ENCODE data around the gene TNFRSF6B.

The TNFRSF6B gene

DNA sequence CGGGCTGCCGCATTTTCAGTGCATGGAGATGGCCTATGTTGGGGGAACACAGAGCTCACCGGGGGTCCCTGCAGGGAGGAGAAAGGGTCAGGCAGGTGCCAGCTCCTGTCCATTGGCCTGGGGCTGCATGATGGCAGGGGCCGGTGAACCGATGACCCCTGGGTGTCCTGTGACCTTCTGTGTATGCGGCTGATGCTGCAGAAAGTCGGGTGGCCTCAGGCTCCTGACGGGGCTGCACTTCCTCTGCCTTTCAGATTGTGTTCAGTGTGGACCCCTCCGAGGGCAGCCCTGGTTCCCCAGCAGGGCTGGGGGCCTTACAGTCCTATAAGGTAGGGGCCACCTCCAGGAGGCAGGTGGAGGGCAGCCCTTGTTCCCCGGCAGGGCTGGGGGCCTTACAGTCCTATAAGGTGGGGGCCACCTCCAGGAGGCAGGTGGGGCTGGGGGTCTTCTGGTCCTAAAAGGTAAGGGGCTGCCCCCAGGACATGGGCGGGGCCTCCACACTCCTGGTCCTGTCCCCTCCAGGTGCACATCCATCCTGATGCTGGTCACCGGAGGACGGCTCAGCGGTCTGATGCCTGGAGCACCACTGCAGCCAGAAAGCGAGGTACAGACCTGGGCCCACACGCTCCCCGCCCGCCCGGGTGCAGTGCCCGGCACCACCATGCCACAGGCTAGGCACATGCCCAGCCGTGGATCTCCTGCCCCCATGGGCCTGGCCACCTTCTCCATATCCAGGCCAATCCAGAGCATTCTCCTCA lies 11.0 kb upstream of the TNFRSF6B start:
- no peak for TF ChIP-seq GLIS3 (CRISPR knock-in tag; IDR thresholded peaks at IDR 0.05)
- TF ChIP-seq ZNF8 (CRISPR knock-in tag; IDR thresholded peaks at IDR 0.05) = no peak
- no peak for TF ChIP-seq RARB (CRISPR knock-in tag; IDR thresholded peaks at IDR 0.05)
- TF ChIP-seq ZC3H10 (CRISPR knock-in tag; IDR thresholded peaks at IDR 0.05) = no peak
- no peak for TF ChIP-seq SNAI2 (CRISPR knock-in tag; IDR thresholded peaks at IDR 0.05)
- TF ChIP-seq ISL1 (CRISPR knock-in tag; IDR thresholded peaks at IDR 0.05) = no peak
- TF ChIP-seq TOX (CRISPR knock-in tag; IDR thresholded peaks at IDR 0.05; ENCODE audit: borderline replicate concordance) = no peak
- no peak for TF ChIP-seq TCF4 (CRISPR knock-in tag; IDR thresholded peaks at IDR 0.05; ENCODE audit: borderline replicate concordance)
- TF ChIP-seq, protein P1, sequence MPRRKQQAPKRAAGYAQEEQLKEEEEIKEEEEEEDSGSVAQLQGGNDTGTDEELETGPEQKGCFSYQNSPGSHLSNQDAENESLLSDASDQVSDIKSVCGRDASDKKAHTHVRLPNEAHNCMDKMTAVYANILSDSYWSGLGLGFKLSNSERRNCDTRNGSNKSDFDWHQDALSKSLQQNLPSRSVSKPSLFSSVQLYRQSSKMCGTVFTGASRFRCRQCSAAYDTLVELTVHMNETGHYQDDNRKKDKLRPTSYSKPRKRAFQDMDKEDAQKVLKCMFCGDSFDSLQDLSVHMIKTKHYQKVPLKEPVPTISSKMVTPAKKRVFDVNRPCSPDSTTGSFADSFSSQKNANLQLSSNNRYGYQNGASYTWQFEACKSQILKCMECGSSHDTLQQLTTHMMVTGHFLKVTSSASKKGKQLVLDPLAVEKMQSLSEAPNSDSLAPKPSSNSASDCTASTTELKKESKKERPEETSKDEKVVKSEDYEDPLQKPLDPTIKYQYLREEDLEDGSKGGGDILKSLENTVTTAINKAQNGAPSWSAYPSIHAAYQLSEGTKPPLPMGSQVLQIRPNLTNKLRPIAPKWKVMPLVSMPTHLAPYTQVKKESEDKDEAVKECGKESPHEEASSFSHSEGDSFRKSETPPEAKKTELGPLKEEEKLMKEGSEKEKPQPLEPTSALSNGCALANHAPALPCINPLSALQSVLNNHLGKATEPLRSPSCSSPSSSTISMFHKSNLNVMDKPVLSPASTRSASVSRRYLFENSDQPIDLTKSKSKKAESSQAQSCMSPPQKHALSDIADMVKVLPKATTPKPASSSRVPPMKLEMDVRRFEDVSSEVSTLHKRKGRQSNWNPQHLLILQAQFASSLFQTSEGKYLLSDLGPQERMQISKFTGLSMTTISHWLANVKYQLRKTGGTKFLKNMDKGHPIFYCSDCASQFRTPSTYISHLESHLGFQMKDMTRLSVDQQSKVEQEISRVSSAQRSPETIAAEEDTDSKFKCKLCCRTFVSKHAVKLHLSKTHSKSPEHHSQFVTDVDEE (CRISPR knock-in tag; IDR thresholded peaks at IDR 0.05) = no peak
- TF ChIP-seq, protein P2, sequence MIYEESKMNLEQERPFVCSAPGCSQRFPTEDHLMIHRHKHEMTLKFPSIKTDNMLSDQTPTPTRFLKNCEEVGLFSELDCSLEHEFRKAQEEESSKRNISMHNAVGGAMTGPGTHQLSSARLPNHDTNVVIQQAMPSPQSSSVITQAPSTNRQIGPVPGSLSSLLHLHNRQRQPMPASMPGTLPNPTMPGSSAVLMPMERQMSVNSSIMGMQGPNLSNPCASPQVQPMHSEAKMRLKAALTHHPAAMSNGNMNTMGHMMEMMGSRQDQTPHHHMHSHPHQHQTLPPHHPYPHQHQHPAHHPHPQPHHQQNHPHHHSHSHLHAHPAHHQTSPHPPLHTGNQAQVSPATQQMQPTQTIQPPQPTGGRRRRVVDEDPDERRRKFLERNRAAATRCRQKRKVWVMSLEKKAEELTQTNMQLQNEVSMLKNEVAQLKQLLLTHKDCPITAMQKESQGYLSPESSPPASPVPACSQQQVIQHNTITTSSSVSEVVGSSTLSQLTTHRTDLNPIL (CRISPR knock-in tag; IDR thresholded peaks at IDR 0.05; ENCODE audit: low read depth) = no peak
- TF ChIP-seq, protein P3, sequence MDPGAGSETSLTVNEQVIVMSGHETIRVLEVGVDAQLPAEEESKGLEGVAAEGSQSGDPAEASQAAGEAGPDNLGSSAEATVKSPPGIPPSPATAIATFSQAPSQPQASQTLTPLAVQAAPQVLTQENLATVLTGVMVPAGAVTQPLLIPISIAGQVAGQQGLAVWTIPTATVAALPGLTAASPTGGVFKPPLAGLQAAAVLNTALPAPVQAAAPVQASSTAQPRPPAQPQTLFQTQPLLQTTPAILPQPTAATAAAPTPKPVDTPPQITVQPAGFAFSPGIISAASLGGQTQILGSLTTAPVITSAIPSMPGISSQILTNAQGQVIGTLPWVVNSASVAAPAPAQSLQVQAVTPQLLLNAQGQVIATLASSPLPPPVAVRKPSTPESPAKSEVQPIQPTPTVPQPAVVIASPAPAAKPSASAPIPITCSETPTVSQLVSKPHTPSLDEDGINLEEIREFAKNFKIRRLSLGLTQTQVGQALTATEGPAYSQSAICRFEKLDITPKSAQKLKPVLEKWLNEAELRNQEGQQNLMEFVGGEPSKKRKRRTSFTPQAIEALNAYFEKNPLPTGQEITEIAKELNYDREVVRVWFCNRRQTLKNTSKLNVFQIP (CRISPR knock-in tag; IDR thresholded peaks at IDR 0.05; ENCODE audit: borderline replicate concordance, low read depth) = no peak
- TF ChIP-seq PPARA (CRISPR knock-in tag; IDR thresholded peaks at IDR 0.05; ENCODE audit: borderline replicate concordance) = no peak
- no peak for ATAC-seq

DNA sequence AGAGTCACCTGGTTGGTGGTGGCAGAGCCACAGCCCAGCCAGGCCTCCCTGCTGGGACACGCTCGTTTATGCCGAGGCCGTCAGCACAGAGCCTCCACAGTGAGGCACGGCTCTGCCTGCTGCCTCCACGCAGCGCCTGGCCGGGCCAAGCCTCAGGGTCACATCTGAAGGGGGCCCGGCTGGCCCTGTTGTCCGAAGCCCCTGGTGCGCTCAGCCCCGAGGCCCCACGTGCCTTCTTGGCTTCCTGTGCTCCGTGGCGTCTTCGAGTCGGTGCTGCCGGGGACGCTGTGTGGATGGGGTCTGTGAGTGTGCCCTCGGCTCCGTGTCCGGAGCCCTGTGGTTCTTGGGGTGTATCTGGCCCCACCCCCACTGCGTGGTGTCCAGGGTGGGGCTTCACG lies 10.4 kb upstream of the TNFRSF6B start:
- TF ChIP-seq, protein P4, sequence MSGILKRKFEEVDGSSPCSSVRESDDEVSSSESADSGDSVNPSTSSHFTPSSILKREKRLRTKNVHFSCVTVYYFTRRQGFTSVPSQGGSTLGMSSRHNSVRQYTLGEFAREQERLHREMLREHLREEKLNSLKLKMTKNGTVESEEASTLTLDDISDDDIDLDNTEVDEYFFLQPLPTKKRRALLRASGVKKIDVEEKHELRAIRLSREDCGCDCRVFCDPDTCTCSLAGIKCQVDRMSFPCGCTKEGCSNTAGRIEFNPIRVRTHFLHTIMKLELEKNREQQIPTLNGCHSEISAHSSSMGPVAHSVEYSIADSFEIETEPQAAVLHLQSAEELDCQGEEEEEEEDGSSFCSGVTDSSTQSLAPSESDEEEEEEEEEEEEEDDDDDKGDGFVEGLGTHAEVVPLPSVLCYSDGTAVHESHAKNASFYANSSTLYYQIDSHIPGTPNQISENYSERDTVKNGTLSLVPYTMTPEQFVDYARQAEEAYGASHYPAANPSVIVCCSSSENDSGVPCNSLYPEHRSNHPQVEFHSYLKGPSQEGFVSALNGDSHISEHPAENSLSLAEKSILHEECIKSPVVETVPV (CRISPR knock-in tag; IDR thresholded peaks at IDR 0.05) = no peak
- TF ChIP-seq ZNF565 (CRISPR knock-in tag; conservative IDR thresholded peaks at IDR 0.05; ENCODE audit: low read depth) (no peak), ZC3H10 (CRISPR knock-in tag; IDR thresholded peaks at IDR 0.05) (no peak), BACH2 (CRISPR knock-in tag; IDR thresholded peaks at IDR 0.05; ENCODE audit: borderline replicate concordance) (no peak), ZFP3 (CRISPR knock-in tag; IDR thresholded peaks at IDR 0.05) (no peak), ARNTL (CRISPR knock-in tag; IDR thresholded peaks at IDR 0.05; ENCODE audit: borderline replicate concordance, low read depth) (no peak)
- TF ChIP-seq, protein P1 (CRISPR knock-in tag; IDR thresholded peaks at IDR 0.05) = no peak
- ATAC-seq = no peak

DNA sequence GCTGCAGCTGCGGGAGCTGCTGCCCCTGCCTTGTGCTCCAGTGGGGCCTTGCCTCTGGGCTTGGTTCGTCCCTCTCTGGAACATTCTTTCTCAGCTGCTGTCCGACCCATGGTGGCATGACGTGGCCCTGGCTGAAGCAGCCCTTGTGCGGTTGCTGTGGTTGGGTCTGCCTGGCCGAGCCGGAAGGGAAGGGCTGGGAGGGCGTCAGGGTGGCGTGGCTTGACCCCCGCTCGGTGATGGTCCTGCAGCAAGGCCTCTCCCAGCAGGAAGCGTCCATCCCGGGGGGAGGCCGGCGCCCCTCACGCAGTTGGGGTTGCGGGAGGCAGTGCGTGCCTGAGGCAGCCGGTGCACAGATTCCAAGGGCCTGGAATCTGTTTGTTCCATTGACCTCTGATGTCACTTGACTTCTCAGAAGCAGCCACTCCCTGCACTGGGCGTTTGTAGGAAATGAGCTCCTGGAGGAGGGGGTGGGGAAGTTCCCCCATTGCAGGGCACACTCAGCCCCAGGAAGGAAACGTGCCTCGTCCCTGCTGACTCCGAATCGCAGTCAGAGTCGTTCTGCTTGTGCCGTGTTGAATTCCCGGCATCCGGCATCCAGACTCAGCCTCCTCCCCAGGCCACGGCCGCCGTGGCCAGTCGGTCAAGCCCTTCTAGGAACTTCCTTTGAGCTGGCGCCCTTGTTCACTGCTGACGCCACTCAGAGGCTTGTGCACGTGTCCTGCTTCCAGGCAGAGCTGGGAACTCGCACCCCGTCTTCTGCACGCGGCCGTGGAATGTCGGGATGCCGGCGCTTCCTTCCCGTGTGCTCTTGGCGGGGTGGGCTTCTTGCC lies 9.7 kb upstream of the TNFRSF6B start:
- ATAC-seq = no peak
- no peak for TF ChIP-seq ESRRG (CRISPR knock-in tag; IDR thresholded peaks at IDR 0.05)

Measured in SK-N-SH treated with all-trans-retinoic acid at 6 μM for 48 hours (cell line).